Ovary (tissue), 9 donors: ENCODE data around the gene TM9SF4. TPM values are rescaled to one million over a fixed set of nuclear protein-coding genes. Genes with fewer than 3 reads are reported as not detected.
"Not testable (repeated sequence)": the region's sequence is repeated elsewhere in the genome, so short reads cannot be mapped to it uniquely, and the experiment has no call there.

Source experiments
- DNase-seq, 5 donors: peaks; one replicate each; pipeline ENCODE4 v3.0.0-alpha.2; 2019 to 2020
- H3K27ac ChIP-seq, 2 donors: fragments of 200-600 bp; one replicate each; pipeline versions ENCODE4 v1.5.1 to v1.8.0; 2019 to 2022
- H3K27me3 ChIP-seq: fragments of 200-600 bp; one replicate; pipeline ENCODE4 v1.8.0; 2022
- H3K36me3 ChIP-seq: fragments of 200-600 bp; sonication (generic); one replicate; pipeline ENCODE4 v1.5.1; 2019
- H3K4me1 ChIP-seq: one replicate; pipeline ENCODE4 v1.8.1; 2013; ENCODE audit warnings: mild to moderate bottlenecking, moderate library complexity; ENCODE audit not compliant: insufficient read depth
- H3K4me3 ChIP-seq: fragments of 200-600 bp; sonication (generic); one replicate; pipeline ENCODE4 v1.5.1; 2017
- H3K9me3 ChIP-seq, 2 donors: fragments of 200-600 bp in 1 of 2; sonication (generic) in 1 of 2; one replicate each; pipeline versions ENCODE4 v1.5.1 to v1.8.1; 2013 to 2019; ENCODE audit warnings: mild to moderate bottlenecking in 1 of 2, moderate library complexity in 1 of 2
- EP300 ChIP-seq: sonication (generic); formaldehyde crosslinking; IDR thresholded peaks from one replicate; pipeline ENCODE4 v1.6.1; 2017; ENCODE audit warnings: antibody characterized with exemption
- POLR2A ChIP-seq: fragments of 450-650 bp; IDR thresholded peaks from one replicate; pipeline ENCODE4 v1.6.1; 2017; ENCODE audit warnings: antibody characterized with exemption, mild to moderate bottlenecking, moderate library complexity
- WGBS, 3 donors: extraction: QIAGEN DNeasy Blood & Tissue Kit in 1 of 3; methylation state at CpG; one replicate each; pipeline versions ENCODE4 v1.1.5 to v1.1.7; 2013 to 2017; 5-methylcytosine and 5-hydroxymethylcytosine counted together
- intact Hi-C, 4 donors: fragments of 100-400 bp; cut with DNase I; formaldehyde crosslinking; loops; one replicate each; pipeline versions ENCODE4 v1.11.0 to v1.15.1; 2022 to 2023
- polyA plus RNA-seq, 2 donors: library from polyadenylated mRNA; stranded (reverse); fragments of 200-250 nt in 1 of 2; fragments of 350-450 nt in 1 of 2; fragmentation: Illumina TruSeq in 1 of 2; extraction: RNeasy Lipid Tissue Mini Kit (QIAGEN cat#74804) in 1 of 2; gene quantifications; one replicate each; pipeline ENCODE4 v1.2.3, GENCODE V29; 2013 to 2014
- total RNA-seq, 7 donors: library from RNA; depleted of rRNA in 2 of 7; stranded (reverse); fragments of >200 nt in 2 of 7; fragmentation: NEBNext Ultra II Directional in 3 of 7; extraction: Animal tissue kit (Norgen Biotek cat#: 25700) in 3 of 7; gene quantifications; one replicate each; pipeline versions ENCODE4 v1.1.0 to v1.2.4, GENCODE V29; 2016 to 2023
- TF ChIP-seq, protein P1 (sequence below), 3 donors: fragments of 450-650 bp in 2 of 3; fragments of 200-600 bp in 1 of 3; IDR thresholded peaks; one replicate each; pipeline versions ENCODE4 v1.5.1 to v1.8.0; 2016 to 2022; ENCODE audit warnings: antibody characterized with exemption in 3 of 3, mild to moderate bottlenecking in 1 of 3
- donor health status: DM: no; HTN: no; CAD: no; lungs with moderate emphysema.
- donor health status: DM: no; HTN: no; CAD: no.
- donor health status: Bipolar disorder and iron deficiency.
- donor health status: DM: yes; HTN: yes; CAD: no.
- donor health status: DM: no; HTN: no; CAD: no.
- donor health status: DM: yes; HTN: yes; CAD: no.

The TM9SF4 gene
- total and polyA plus RNA-seq, 9 donors = 16.2 to 51.0 (median 37.2) TPM

DNA sequence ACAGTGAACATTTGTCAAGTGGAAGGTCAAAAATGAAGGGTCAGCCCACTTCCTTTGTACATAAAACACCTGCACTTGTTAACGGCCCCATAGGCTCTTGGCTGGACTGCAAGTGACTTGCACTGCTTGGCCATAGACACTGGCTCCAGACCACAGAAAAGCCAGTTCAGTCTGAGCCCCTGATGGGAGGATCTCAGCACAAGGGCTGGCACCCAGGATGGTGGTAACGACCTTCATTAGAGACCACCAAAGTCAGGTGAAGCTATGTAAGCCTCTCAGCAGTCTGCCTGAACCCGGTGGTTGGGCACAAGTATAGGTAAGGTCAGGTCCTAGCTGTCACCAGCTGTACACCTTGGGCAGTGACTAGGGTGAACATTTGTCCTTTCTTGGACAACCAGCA lies 81.9 kb downstream of the TM9SF4 start:
- TF ChIP-seq EP300 (no peak), POLR2A (no peak)
- TF ChIP-seq, protein P1, sequence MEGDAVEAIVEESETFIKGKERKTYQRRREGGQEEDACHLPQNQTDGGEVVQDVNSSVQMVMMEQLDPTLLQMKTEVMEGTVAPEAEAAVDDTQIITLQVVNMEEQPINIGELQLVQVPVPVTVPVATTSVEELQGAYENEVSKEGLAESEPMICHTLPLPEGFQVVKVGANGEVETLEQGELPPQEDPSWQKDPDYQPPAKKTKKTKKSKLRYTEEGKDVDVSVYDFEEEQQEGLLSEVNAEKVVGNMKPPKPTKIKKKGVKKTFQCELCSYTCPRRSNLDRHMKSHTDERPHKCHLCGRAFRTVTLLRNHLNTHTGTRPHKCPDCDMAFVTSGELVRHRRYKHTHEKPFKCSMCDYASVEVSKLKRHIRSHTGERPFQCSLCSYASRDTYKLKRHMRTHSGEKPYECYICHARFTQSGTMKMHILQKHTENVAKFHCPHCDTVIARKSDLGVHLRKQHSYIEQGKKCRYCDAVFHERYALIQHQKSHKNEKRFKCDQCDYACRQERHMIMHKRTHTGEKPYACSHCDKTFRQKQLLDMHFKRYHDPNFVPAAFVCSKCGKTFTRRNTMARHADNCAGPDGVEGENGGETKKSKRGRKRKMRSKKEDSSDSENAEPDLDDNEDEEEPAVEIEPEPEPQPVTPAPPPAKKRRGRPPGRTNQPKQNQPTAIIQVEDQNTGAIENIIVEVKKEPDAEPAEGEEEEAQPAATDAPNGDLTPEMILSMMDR (IDR thresholded peaks at IDR 0.05) = no peak
- DNase-seq = no peak
- no peaks in the 10 kb centered on the region for H3K27me3 ChIP-seq
- H3K4me3 ChIP-seq = no peak overlapping the region
- no peaks in the 10 kb centered on the region for H3K9me3 ChIP-seq
- WGBS, 3 donors = 61 to 69% (median 62%) methylated on average over 3 of the region's 3 CpGs
- H3K27ac ChIP-seq = no peak overlapping the region
- intact Hi-C loops = loop anchor here in 1 of 4 donors (10.0 kb wide), 1 partner anchor 87 kb away; the partner anchor contains the start of gene TM9SF4
- H3K36me3 ChIP-seq = no peaks in the 10 kb centered on the region
- H3K4me1 ChIP-seq = peaks cover 19% of the 10 kb centered on the region

DNA sequence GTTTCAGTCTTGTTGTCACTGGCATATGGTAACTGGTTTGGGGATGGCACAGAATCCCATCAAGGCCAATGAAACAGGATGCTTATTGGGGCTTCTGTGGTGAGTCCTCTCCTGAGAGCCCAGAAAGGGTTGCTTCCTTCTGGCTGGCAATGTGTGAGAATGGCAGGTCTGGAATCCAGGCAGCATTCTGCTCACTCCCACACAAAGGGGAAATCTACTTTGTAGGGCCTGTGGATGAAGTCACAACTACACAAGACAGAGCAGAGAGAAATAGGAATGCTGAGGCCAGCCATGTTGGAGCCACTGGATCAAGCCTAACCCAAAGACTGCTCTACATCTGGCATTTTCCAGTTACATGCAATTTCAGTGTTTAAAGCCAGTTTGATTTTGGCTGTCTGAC lies 82.4 kb downstream of the TM9SF4 start:
- DNase-seq = no peak
- H3K27me3 ChIP-seq = no peaks in the 10 kb centered on the region
- H3K9me3 ChIP-seq = no peaks in the 10 kb centered on the region
- intact Hi-C loops = loop anchor here in 1 of 4 donors (10.0 kb wide), 1 partner anchor 87 kb away; the partner anchor contains the start of gene TM9SF4
- no peak overlapping the region for H3K27ac ChIP-seq
- no peaks in the 10 kb centered on the region for H3K36me3 ChIP-seq
- no peak for TF ChIP-seq EP300
- TF ChIP-seq POLR2A = no peak
- TF ChIP-seq, protein P1 (IDR thresholded peaks at IDR 0.05) = no peak
- no peak overlapping the region for H3K4me3 ChIP-seq
- peaks cover 19% of the 10 kb centered on the region for H3K4me1 ChIP-seq

DNA sequence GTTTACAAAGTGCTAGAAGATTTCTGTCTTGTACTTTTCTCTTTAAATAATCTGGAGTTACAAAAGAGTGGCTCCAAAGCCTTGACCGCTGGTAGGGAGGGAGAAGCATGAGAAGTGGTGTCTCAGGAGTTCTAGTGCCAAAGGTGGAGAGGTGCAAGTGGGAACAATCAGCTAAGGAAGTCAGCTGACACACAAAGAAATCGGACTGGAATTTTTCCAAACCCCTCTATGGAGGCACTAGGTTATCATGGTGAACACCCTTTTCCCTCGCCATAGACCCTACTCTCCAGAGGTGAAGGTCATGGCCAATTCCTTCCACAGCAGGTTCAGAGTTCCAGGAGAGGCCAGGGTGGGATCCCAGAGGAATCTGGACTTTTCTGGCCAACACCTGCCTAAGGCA lies 83.2 kb downstream of the TM9SF4 start:
- no peaks in the 10 kb centered on the region for H3K36me3 ChIP-seq
- H3K27ac ChIP-seq = no peak overlapping the region
- H3K27me3 ChIP-seq = no peaks in the 10 kb centered on the region
- WGBS, 3 donors = 19 to 46% (median 22%) methylated on average over 3 of the region's 3 CpGs
- no peak overlapping the region for H3K4me3 ChIP-seq
- intact Hi-C loops = loop anchor here in 1 of 4 donors (10.0 kb wide), 1 partner anchor 88 kb away; the partner anchor contains the start of gene TM9SF4
- peak in 1 of 5 donors; percentile 27 for DNase-seq
- TF ChIP-seq EP300 (no peak), POLR2A (no peak)
- TF ChIP-seq, protein P1 (IDR thresholded peaks at IDR 0.05) = no peak
- H3K4me1 ChIP-seq = peaks cover 19% of the 10 kb centered on the region
- H3K9me3 ChIP-seq = no peaks in the 10 kb centered on the region

DNA sequence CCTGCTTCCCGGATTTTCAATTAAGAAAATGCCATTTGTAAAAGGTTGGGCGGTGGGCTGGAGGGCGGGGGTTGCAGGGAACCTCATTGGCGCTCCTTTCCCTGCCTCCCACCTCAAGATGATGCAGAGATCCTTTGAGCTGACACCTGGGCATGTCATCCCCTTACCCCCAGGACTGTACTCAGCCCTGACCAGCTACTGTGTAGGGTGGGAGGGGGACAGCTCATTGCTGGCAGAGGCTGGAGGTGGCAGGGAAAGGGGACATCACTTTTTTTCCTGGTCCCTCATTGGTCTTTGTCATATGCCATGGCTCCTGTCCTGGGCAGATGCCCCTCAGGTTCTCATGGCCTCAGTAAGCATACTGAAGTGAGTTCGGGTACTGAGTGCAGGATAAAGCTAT lies 83.8 kb downstream of the TM9SF4 start:
- H3K36me3 ChIP-seq, H3K9me3 ChIP-seq, H3K4me3 ChIP-seq, DNase-seq, H3K27ac ChIP-seq, H3K27me3 ChIP-seq: not testable (repeated sequence)
- peaks cover 15% of the 10 kb centered on the region for H3K4me1 ChIP-seq
- whole genome bisulfite sequencing, 3 donors = 74 to 89% (median 85%) methylated on average over 5 of the region's 5 CpGs
- intact Hi-C loops = loop anchor here in 1 of 4 donors (10.0 kb wide), 1 partner anchor 89 kb away; the partner anchor contains the start of gene TM9SF4

DNA sequence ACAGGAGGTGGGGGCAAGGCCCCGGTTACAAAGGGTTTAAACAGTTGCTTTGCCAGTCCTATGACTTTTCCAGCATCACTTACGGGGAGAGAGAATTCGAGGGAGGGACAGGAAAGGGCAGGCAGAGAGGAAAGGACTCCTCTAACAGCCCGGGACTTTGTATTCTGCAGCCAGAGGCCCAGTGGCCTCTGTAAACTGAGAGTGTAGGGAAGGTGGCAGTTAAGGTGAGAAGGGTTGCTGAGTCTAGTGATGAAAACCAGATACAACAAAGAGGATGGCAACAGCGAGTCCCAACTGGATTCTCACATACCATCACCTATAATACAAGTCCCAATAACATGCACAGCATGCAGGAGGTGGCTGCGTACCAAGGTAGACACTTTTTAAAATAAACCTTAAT lies 84.5 kb downstream of the TM9SF4 start:
- intact Hi-C loops = loop anchor here in 1 of 4 donors (10.0 kb wide), 1 partner anchor 89 kb away; the partner anchor contains the start of gene TM9SF4

More for the DNA sequence above, 84.5 kb downstream of the TM9SF4 start:
- no peak overlapping the region for H3K27ac ChIP-seq
- TF ChIP-seq POLR2A (no peak), EP300 (no peak)
- TF ChIP-seq, protein P1 (IDR thresholded peaks at IDR 0.05) = no peak
- no peak overlapping the region for H3K4me3 ChIP-seq
- no peaks in the 10 kb centered on the region for H3K9me3 ChIP-seq
- peaks cover 9% of the 10 kb centered on the region for H3K4me1 ChIP-seq
- DNase-seq = no peak
- no peaks in the 10 kb centered on the region for H3K36me3 ChIP-seq
- WGBS, 3 donors = 82 to 86% (median 83%) methylated on average over 6 of the region's 6 CpGs
- no peaks in the 10 kb centered on the region for H3K27me3 ChIP-seq
